ENCODE measurements around the gene EDEM3.

Gene EDEM3

GRCh38 chr1:184669391-184669790, 85.3 kb downstream of the EDEM3 start:
- DNase-seq (ENCODE audit: low read depth in 3 of 3) = no peak

- no peak for DNase-seq (ENCODE audit: low read depth in 3 of 3)
Measured at GRCh38 chr1:184665360-184665759, 89.3 kb downstream of the EDEM3 start.

- no peak for DNase-seq (ENCODE audit: low read depth in 3 of 3)
Measured at GRCh38 chr1:184664661-184665060, 90.0 kb downstream of the EDEM3 start.

- peak in 1 of 3 experiments; percentile 47 for DNase-seq (ENCODE audit: low read depth in 3 of 3)
Measured at GRCh38 chr1:184664042-184664660, 90.5 kb downstream of the EDEM3 start.

GRCh38 chr1:184661801-184662200, 92.9 kb downstream of the EDEM3 start:
- no peak for DNase-seq (ENCODE audit: low read depth in 3 of 3)

- no peak for DNase-seq (ENCODE audit: low read depth in 3 of 3)
Measured at GRCh38 chr1:184660462-184661191, 94.0 kb downstream of the EDEM3 start.

GRCh38 chr1:184658055-184658454, 96.6 kb downstream of the EDEM3 start:
- no peak for DNase-seq (ENCODE audit: low read depth in 3 of 3)

GRCh38 chr1:184656221-184656620, 98.4 kb downstream of the EDEM3 start:
- no peak for DNase-seq (ENCODE audit: low read depth in 3 of 3)

GRCh38 chr1:184655185-184655584, 99.5 kb downstream of the EDEM3 start:
- no peak for DNase-seq (ENCODE audit: low read depth in 3 of 3)

- DNase-seq (ENCODE audit: low read depth in 3 of 3) = no peak
Measured at GRCh38 chr1:184650177-184650866, 104.3 kb downstream of the EDEM3 start.

GRCh38 chr1:184649451-184649888, 105.2 kb downstream of the EDEM3 start:
- DNase-seq (ENCODE audit: low read depth in 3 of 3) = no peak

GRCh38 chr1:184648856-184649201, 105.8 kb downstream of the EDEM3 start:
- no peak for DNase-seq (ENCODE audit: low read depth in 3 of 3)

GRCh38 chr1:184648160-184648855, 106.3 kb downstream of the EDEM3 start:
- DNase-seq (ENCODE audit: low read depth in 3 of 3) = no peak

GRCh38 chr1:184647471-184647870, 107.2 kb downstream of the EDEM3 start:
- no peak for DNase-seq (ENCODE audit: low read depth in 3 of 3)

- DNase-seq (ENCODE audit: low read depth in 3 of 3) = no peak
Measured at GRCh38 chr1:184646824-184647223, 107.8 kb downstream of the EDEM3 start.

GRCh38 chr1:184646178-184646701, 108.4 kb downstream of the EDEM3 start:
- no peak for DNase-seq (ENCODE audit: low read depth in 3 of 3)

GRCh38 chr1:184644771-184645170, 109.9 kb downstream of the EDEM3 start:
- DNase-seq (ENCODE audit: low read depth in 3 of 3) = no peak

GRCh38 chr1:184643661-184644060, 111.0 kb downstream of the EDEM3 start:
- DNase-seq (ENCODE audit: low read depth in 3 of 3) = no peak

- no peak for DNase-seq (ENCODE audit: low read depth in 3 of 3)
Measured at GRCh38 chr1:184641894-184642293, 112.8 kb downstream of the EDEM3 start.

GRCh38 chr1:184640505-184640904, 114.2 kb downstream of the EDEM3 start:
- DNase-seq (ENCODE audit: low read depth in 3 of 3) = no peak
